ENCODE results near the gene SLC13A5.
A peak's percentile ranks its signal among the peaks of the same experiment; 100 is the strongest.
"Not testable (repeated sequence)": the region's sequence is repeated elsewhere in the genome, so short reads cannot be mapped to it uniquely, and the experiment has no call there.

Gene SLC13A5

GRCh38 chr17:6713130-6713917 lies at the start of gene SLC13A5:
Gene SLC13A5, minus strand, starts transcription at chr17:6713369. Its CDS starts 36 bp downstream, at chr17:6713333.
- DNase-seq (ENCODE audit: low spot score) = peak; percentile 35

GRCh38 chr17:6761779-6762178 lies 48.6 kb upstream of the SLC13A5 start:
- DNase-seq (ENCODE audit: low spot score) = no peak

- DNase-seq (ENCODE audit: low spot score) = no peak
Measured at GRCh38 chr17:6757747-6758146, 44.6 kb upstream of the SLC13A5 start.

- no peak for DNase-seq (ENCODE audit: low spot score)
Measured at GRCh38 chr17:6756425-6757031, 43.4 kb upstream of the SLC13A5 start.

GRCh38 chr17:6755731-6756184 lies 42.6 kb upstream of the SLC13A5 start, which contains the start of gene XAF1:
Gene XAF1, plus strand, starts transcription at chr17:6756046. Its CDS starts 33 bp downstream, at chr17:6756079.
- peak; percentile 54 for DNase-seq (ENCODE audit: low spot score)

- no peak for DNase-seq (ENCODE audit: low spot score)
Measured at GRCh38 chr17:6755281-6755680, 42.1 kb upstream of the SLC13A5 start.

GRCh38 chr17:6753546-6753945 lies 40.4 kb upstream of the SLC13A5 start:
- no peak for DNase-seq (ENCODE audit: low spot score)

GRCh38 chr17:6753006-6753445 lies 39.9 kb upstream of the SLC13A5 start:
- no peak for DNase-seq (ENCODE audit: low spot score)

- no peak for DNase-seq (ENCODE audit: low spot score)
Measured at GRCh38 chr17:6752068-6752909, 39.1 kb upstream of the SLC13A5 start.

- DNase-seq (ENCODE audit: low spot score) = no peak
Measured at GRCh38 chr17:6749519-6749918, 36.4 kb upstream of the SLC13A5 start.

GRCh38 chr17:6748617-6749016 lies 35.4 kb upstream of the SLC13A5 start:
- no peak for DNase-seq (ENCODE audit: low spot score)

- DNase-seq (ENCODE audit: low spot score) = not testable (repeated sequence)
Measured at GRCh38 chr17:6746665-6747064, 33.5 kb upstream of the SLC13A5 start.

GRCh38 chr17:6729531-6729930 lies 16.4 kb upstream of the SLC13A5 start:
- no peak for DNase-seq (ENCODE audit: low spot score)

- no peak for DNase-seq (ENCODE audit: low spot score)
Measured at GRCh38 chr17:6724009-6724408, 10.8 kb upstream of the SLC13A5 start.

GRCh38 chr17:6721744-6722143 lies 8.6 kb upstream of the SLC13A5 start:
- DNase-seq (ENCODE audit: low spot score) = no peak

- DNase-seq (ENCODE audit: low spot score) = no peak
Measured at GRCh38 chr17:6716736-6717135, 3.6 kb upstream of the SLC13A5 start.

- no peak for DNase-seq (ENCODE audit: low spot score)
Measured at GRCh38 chr17:6714315-6714874, 1.2 kb upstream of the SLC13A5 start.

GRCh38 chr17:6713918-6714271 lies 726 bp upstream of the SLC13A5 start:
- DNase-seq (ENCODE audit: low spot score) = no peak

- DNase-seq (ENCODE audit: low spot score) = no peak
Measured at GRCh38 chr17:6712854-6713129, 377 bp downstream of the SLC13A5 start.

GRCh38 chr17:6712058-6712853 lies 913 bp downstream of the SLC13A5 start:
- no peak for DNase-seq (ENCODE audit: low spot score)

- no peak for DNase-seq (ENCODE audit: low spot score)
Measured at GRCh38 chr17:6711681-6712057, 1.5 kb downstream of the SLC13A5 start.

Measured in germinal center (tissue), 1 donor.